ENCODE measurements around the gene BEAN1.

GRCh38 chr16:66509576-66509975, 82.5 kb downstream of the BEAN1 start:
- no peak for TF ChIP-seq ZNF221 (tag by site-specific recombination; IDR thresholded peaks at IDR 0.05; ENCODE audit: borderline replicate concordance)
- no peak for TF ChIP-seq ZBTB10 (tag by site-specific recombination; IDR thresholded peaks at IDR 0.05)
- TF ChIP-seq ZNF513 (tag by site-specific recombination; IDR thresholded peaks at IDR 0.05) = no peak
- TF ChIP-seq ZNF768 (tag by site-specific recombination; IDR thresholded peaks at IDR 0.05) = no peak
- no peak for TF ChIP-seq CTCF (tag by site-specific recombination; IDR thresholded peaks at IDR 0.05)
- TF ChIP-seq ZBTB26 (tag by site-specific recombination; optimal IDR thresholded peaks at IDR 0.05) = no peak
- TF ChIP-seq ZBTB6 (tag by site-specific recombination; IDR thresholded peaks at IDR 0.05) = no peak
- TF ChIP-seq ZNF280D (tag by site-specific recombination; IDR thresholded peaks at IDR 0.05) = no peak
- no peak for TF ChIP-seq ZNF157 (tag by site-specific recombination; IDR thresholded peaks at IDR 0.05)
- no peak for TF ChIP-seq ZNF248 (tag by site-specific recombination; IDR thresholded peaks at IDR 0.05)
- no peak for TF ChIP-seq TRIM28 (IDR thresholded peaks at IDR 0.05; ENCODE audit: borderline replicate concordance, low read length)
- TF ChIP-seq ATF2 (tag by site-specific recombination; IDR thresholded peaks at IDR 0.05; ENCODE audit: low read depth) = no peak
- TF ChIP-seq ZBTB11 (tag by site-specific recombination; conservative IDR thresholded peaks at IDR 0.05; ENCODE audit: low read depth) = no peak

Data from HEK293 (cell line).